Measurements from ENCODE around the gene L1CAM.
A peak's percentile ranks its signal among the peaks of the same experiment; 100 is the strongest.

The L1CAM gene

DNA sequence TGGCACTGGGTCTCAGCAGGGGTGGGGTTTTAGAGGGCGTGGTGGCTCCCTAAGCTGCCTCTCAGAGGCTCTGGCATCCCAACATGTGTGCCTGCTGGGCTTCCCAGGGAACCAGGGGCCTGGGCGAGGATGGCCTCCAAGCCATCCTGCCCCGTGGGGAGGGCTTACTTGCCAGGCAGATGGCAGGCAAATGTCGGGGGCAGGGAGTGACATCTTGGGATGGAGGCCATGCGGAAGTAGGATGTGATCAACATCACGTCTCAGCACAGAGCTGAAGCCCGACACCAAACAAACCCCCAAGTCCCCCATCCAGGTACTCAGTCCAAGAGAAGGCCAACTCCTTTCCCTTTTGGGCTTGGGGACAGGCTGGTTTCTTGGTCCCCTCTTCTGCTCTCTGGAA lies 4.7 kb downstream of the L1CAM start (continued):
- TF ChIP-seq ZNF530 (tag by site-specific recombination; IDR thresholded peaks at IDR 0.05; ENCODE audit: low read depth) = no peak
- TF ChIP-seq ZNF157 (tag by site-specific recombination; IDR thresholded peaks at IDR 0.05) = no peak
- TF ChIP-seq, protein P1, sequence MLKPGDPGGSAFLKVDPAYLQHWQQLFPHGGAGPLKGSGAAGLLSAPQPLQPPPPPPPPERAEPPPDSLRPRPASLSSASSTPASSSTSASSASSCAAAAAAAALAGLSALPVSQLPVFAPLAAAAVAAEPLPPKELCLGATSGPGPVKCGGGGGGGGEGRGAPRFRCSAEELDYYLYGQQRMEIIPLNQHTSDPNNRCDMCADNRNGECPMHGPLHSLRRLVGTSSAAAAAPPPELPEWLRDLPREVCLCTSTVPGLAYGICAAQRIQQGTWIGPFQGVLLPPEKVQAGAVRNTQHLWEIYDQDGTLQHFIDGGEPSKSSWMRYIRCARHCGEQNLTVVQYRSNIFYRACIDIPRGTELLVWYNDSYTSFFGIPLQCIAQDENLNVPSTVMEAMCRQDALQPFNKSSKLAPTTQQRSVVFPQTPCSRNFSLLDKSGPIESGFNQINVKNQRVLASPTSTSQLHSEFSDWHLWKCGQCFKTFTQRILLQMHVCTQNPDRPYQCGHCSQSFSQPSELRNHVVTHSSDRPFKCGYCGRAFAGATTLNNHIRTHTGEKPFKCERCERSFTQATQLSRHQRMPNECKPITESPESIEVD (tag by site-specific recombination; IDR thresholded peaks at IDR 0.05) = no peak
- TF ChIP-seq HOXD13 (CRISPR knock-in tag; IDR thresholded peaks at IDR 0.05; ENCODE audit: borderline replicate concordance) = no peak
- no peak for TF ChIP-seq ZNF426 (tag by site-specific recombination; IDR thresholded peaks at IDR 0.05)
- no peak for TF ChIP-seq ZSCAN23 (tag by site-specific recombination; IDR thresholded peaks at IDR 0.05)

DNA sequence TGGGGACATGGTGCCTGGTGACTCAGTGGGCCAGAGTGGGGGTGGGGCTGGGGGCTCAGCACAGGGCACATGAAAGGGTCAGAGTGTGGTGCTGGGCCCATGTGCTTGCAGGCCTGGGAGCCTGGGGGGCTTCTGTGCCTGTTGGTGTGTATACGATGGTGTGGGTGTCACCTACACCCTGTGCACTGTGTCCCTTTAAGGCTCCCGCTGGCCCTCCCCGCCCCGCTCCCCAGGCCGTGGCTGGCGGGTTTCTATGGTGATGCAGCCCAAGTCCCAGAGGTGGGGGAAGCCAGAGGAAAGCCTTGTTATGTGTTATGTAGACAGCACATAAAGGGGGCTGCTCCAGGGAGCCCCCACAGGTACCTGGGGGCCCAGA lies 5.5 kb downstream of the L1CAM start:
- Histone ChIP-seq H3K36me3 (ENCODE audit: control insufficient read depth in 2 of 2, insufficient read depth in 1 of 2, low read length in 2 of 2) (no peaks in the 10 kb centered on the region), H3K9me3 (ENCODE audit: control insufficient read depth, insufficient read depth, low read depth, low read length) (no peaks in the 10 kb centered on the region), H3K4me1 (ENCODE audit: control insufficient read depth, insufficient read depth, low read length) (no peaks in the 10 kb centered on the region), H3K4me3 (ENCODE audit: low read depth, low read length) (no peak overlapping the region), H3K27ac (ENCODE audit: extremely low read depth, low read depth, low read length) (no peak overlapping the region)
- TF ChIP-seq ZIC2 (tag by site-specific recombination; IDR thresholded peaks at IDR 0.05) (peak; percentile 38; the same call in 1 of the 2 replicates), PRDM1 (tag by site-specific recombination; IDR thresholded peaks at IDR 0.05) (no peak), ZNF239 (tag by site-specific recombination; IDR thresholded peaks at IDR 0.05) (no peak), ZBTB20 (tag by site-specific recombination; IDR thresholded peaks at IDR 0.05) (no peak), KLF1 (tag by site-specific recombination; IDR thresholded peaks at IDR 0.05) (no peak), ZNF19 (tag by site-specific recombination; IDR thresholded peaks at IDR 0.05; ENCODE audit: low read depth) (no peak), ZBTB7A (tag by site-specific recombination; IDR thresholded peaks at IDR 0.05; ENCODE audit: low read depth) (no peak), ZNF830 (tag by site-specific recombination; IDR thresholded peaks at IDR 0.05; ENCODE audit: low read depth) (no peak)
- TF ChIP-seq, protein P2, sequence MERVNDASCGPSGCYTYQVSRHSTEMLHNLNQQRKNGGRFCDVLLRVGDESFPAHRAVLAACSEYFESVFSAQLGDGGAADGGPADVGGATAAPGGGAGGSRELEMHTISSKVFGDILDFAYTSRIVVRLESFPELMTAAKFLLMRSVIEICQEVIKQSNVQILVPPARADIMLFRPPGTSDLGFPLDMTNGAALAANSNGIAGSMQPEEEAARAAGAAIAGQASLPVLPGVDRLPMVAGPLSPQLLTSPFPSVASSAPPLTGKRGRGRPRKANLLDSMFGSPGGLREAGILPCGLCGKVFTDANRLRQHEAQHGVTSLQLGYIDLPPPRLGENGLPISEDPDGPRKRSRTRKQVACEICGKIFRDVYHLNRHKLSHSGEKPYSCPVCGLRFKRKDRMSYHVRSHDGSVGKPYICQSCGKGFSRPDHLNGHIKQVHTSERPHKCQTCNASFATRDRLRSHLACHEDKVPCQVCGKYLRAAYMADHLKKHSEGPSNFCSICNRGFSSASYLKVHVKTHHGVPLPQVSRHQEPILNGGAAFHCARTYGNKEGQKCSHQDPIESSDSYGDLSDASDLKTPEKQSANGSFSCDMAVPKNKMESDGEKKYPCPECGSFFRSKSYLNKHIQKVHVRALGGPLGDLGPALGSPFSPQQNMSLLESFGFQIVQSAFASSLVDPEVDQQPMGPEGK (tag by site-specific recombination; IDR thresholded peaks at IDR 0.05) = 0 out of 2 replicates have a peak, but pooled peaks have one; percentile 18
- TF ChIP-seq, protein P3, sequence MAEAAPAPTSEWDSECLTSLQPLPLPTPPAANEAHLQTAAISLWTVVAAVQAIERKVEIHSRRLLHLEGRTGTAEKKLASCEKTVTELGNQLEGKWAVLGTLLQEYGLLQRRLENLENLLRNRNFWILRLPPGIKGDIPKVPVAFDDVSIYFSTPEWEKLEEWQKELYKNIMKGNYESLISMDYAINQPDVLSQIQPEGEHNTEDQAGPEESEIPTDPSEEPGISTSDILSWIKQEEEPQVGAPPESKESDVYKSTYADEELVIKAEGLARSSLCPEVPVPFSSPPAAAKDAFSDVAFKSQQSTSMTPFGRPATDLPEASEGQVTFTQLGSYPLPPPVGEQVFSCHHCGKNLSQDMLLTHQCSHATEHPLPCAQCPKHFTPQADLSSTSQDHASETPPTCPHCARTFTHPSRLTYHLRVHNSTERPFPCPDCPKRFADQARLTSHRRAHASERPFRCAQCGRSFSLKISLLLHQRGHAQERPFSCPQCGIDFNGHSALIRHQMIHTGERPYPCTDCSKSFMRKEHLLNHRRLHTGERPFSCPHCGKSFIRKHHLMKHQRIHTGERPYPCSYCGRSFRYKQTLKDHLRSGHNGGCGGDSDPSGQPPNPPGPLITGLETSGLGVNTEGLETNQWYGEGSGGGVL (tag by site-specific recombination; IDR thresholded peaks at IDR 0.05) = no peak
- TF ChIP-seq, protein P4, sequence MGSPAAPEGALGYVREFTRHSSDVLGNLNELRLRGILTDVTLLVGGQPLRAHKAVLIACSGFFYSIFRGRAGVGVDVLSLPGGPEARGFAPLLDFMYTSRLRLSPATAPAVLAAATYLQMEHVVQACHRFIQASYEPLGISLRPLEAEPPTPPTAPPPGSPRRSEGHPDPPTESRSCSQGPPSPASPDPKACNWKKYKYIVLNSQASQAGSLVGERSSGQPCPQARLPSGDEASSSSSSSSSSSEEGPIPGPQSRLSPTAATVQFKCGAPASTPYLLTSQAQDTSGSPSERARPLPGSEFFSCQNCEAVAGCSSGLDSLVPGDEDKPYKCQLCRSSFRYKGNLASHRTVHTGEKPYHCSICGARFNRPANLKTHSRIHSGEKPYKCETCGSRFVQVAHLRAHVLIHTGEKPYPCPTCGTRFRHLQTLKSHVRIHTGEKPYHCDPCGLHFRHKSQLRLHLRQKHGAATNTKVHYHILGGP (tag by site-specific recombination; IDR thresholded peaks at IDR 0.05) = no peak
- TF ChIP-seq, protein P5, sequence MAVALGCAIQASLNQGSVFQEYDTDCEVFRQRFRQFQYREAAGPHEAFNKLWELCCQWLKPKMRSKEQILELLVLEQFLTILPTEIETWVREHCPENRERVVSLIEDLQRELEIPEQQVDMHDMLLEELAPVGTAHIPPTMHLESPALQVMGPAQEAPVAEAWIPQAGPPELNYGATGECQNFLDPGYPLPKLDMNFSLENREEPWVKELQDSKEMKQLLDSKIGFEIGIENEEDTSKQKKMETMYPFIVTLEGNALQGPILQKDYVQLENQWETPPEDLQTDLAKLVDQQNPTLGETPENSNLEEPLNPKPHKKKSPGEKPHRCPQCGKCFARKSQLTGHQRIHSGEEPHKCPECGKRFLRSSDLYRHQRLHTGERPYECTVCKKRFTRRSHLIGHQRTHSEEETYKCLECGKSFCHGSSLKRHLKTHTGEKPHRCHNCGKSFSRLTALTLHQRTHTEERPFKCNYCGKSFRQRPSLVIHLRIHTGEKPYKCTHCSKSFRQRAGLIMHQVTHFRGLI (tag by site-specific recombination; IDR thresholded peaks at IDR 0.05) = no peak
- TF ChIP-seq, protein P6, sequence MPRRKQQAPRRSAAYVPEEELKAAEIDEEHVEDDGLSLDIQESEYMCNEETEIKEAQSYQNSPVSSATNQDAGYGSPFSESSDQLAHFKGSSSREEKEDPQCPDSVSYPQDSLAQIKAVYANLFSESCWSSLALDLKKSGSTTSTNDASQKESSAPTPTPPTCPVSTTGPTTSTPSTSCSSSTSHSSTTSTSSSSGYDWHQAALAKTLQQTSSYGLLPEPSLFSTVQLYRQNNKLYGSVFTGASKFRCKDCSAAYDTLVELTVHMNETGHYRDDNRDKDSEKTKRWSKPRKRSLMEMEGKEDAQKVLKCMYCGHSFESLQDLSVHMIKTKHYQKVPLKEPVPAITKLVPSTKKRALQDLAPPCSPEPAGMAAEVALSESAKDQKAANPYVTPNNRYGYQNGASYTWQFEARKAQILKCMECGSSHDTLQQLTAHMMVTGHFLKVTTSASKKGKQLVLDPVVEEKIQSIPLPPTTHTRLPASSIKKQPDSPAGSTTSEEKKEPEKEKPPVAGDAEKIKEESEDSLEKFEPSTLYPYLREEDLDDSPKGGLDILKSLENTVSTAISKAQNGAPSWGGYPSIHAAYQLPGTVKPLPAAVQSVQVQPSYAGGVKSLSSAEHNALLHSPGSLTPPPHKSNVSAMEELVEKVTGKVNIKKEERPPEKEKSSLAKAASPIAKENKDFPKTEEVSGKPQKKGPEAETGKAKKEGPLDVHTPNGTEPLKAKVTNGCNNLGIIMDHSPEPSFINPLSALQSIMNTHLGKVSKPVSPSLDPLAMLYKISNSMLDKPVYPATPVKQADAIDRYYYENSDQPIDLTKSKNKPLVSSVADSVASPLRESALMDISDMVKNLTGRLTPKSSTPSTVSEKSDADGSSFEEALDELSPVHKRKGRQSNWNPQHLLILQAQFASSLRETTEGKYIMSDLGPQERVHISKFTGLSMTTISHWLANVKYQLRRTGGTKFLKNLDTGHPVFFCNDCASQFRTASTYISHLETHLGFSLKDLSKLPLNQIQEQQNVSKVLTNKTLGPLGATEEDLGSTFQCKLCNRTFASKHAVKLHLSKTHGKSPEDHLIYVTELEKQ (tag by site-specific recombination; IDR thresholded peaks at IDR 0.05; ENCODE audit: borderline replicate concordance) = no peak
- TF ChIP-seq, protein P7, sequence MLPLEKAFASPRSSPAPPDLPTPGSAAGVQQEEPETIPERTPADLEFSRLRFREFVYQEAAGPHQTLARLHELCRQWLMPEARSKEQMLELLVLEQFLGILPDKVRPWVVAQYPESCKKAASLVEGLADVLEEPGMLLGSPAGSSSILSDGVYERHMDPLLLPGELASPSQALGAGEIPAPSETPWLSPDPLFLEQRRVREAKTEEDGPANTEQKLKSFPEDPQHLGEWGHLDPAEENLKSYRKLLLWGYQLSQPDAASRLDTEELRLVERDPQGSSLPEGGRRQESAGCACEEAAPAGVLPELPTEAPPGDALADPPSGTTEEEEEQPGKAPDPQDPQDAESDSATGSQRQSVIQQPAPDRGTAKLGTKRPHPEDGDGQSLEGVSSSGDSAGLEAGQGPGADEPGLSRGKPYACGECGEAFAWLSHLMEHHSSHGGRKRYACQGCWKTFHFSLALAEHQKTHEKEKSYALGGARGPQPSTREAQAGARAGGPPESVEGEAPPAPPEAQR (tag by site-specific recombination; IDR thresholded peaks at IDR 0.05) = no peak
- TF ChIP-seq, protein P8, sequence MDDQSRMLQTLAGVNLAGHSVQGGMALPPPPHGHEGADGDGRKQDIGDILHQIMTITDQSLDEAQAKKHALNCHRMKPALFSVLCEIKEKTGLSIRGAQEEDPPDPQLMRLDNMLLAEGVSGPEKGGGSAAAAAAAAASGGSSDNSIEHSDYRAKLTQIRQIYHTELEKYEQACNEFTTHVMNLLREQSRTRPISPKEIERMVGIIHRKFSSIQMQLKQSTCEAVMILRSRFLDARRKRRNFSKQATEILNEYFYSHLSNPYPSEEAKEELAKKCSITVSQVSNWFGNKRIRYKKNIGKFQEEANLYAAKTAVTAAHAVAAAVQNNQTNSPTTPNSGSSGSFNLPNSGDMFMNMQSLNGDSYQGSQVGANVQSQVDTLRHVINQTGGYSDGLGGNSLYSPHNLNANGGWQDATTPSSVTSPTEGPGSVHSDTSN (CRISPR knock-in tag; IDR thresholded peaks at IDR 0.05) = no peak
- ChIA-PET CTCF (no interaction called here), POLR2A (no interaction called here)

All from HEK293 (cell line).